Measurements from ENCODE around the gene MRPS6.
A peak's percentile ranks its signal among the peaks of the same experiment; 100 is the strongest.

MRPS6 gene

GRCh38 chr21:34100337-34100736 lies 27.0 kb downstream of the MRPS6 start:
- no peak for DNase-seq (ENCODE audit: low read depth in 2 of 2)

- no peak for DNase-seq (ENCODE audit: low read depth in 2 of 2)
Measured at GRCh38 chr21:34100790-34101189, 27.4 kb downstream of the MRPS6 start.

- DNase-seq (ENCODE audit: low read depth in 2 of 2), result no peak
Measured at GRCh38 chr21:34105947-34106541, 32.7 kb downstream of the MRPS6 start.

GRCh38 chr21:34107606-34108005 lies 34.2 kb downstream of the MRPS6 start:
- DNase-seq (ENCODE audit: low read depth in 2 of 2), result no peak

GRCh38 chr21:34109075-34109474 lies 35.7 kb downstream of the MRPS6 start:
- DNase-seq (ENCODE audit: low read depth in 2 of 2), result no peak

GRCh38 chr21:34110594-34111202 lies 37.3 kb downstream of the MRPS6 start:
- DNase-seq (ENCODE audit: low read depth in 2 of 2), result no peak

GRCh38 chr21:34112316-34113033 lies 39.1 kb downstream of the MRPS6 start:
- DNase-seq (ENCODE audit: low read depth in 2 of 2), result no peak

- no peak for DNase-seq (ENCODE audit: low read depth in 2 of 2)
Measured at GRCh38 chr21:34113842-34114241, 40.5 kb downstream of the MRPS6 start.

- DNase-seq (ENCODE audit: low read depth in 2 of 2), result no peak
Measured at GRCh38 chr21:34115160-34115559, 41.8 kb downstream of the MRPS6 start.

GRCh38 chr21:34116569-34116968 lies 43.2 kb downstream of the MRPS6 start:
- no peak for DNase-seq (ENCODE audit: low read depth in 2 of 2)

- no peak for DNase-seq (ENCODE audit: low read depth in 2 of 2)
Measured at GRCh38 chr21:34120867-34121266, 47.5 kb downstream of the MRPS6 start.

GRCh38 chr21:34122047-34122446 lies 48.7 kb downstream of the MRPS6 start:
- DNase-seq (ENCODE audit: low read depth in 2 of 2), result no peak

- no peak for DNase-seq (ENCODE audit: low read depth in 2 of 2)
Measured at GRCh38 chr21:34123609-34124008, 50.2 kb downstream of the MRPS6 start.

GRCh38 chr21:34126269-34126668 lies 52.9 kb downstream of the MRPS6 start:
- no peak for DNase-seq (ENCODE audit: low read depth in 2 of 2)

- no peak for DNase-seq (ENCODE audit: low read depth in 2 of 2)
Measured at GRCh38 chr21:34126691-34127090, 53.3 kb downstream of the MRPS6 start.

GRCh38 chr21:34128124-34128523 lies 54.7 kb downstream of the MRPS6 start:
- no peak for DNase-seq (ENCODE audit: low read depth in 2 of 2)

GRCh38 chr21:34128674-34129038 lies 55.3 kb downstream of the MRPS6 start:
- DNase-seq (ENCODE audit: low read depth in 2 of 2), result no peak

GRCh38 chr21:34129039-34129891 lies 55.9 kb downstream of the MRPS6 start:
- DNase-seq (ENCODE audit: low read depth in 2 of 2), result peak; percentile 39 to 63

GRCh38 chr21:34129901-34130715 lies 56.7 kb downstream of the MRPS6 start:
- DNase-seq (ENCODE audit: low read depth in 2 of 2), result no peak

GRCh38 chr21:34130716-34130985 lies 57.3 kb downstream of the MRPS6 start:
- no peak for DNase-seq (ENCODE audit: low read depth in 2 of 2)

- no peak for DNase-seq (ENCODE audit: low read depth in 2 of 2)
Measured at GRCh38 chr21:34131586-34131985, 58.2 kb downstream of the MRPS6 start.

GRCh38 chr21:34132202-34132601 lies 58.8 kb downstream of the MRPS6 start:
- DNase-seq (ENCODE audit: low read depth in 2 of 2), result no peak

All from stimulated activated CD4-positive, alpha-beta T cell treated with anti-CD3 and anti-CD28 coated beads, Interleukin-12 subunit alpha, Interleukin-12 subunit beta, amount 100 ng/mL, for 24 hours (primary cell).